Activated naive CD4-positive, alpha-beta T cell treated with anti-CD3 and anti-CD28 coated beads, Interleukin-2, amount 50 U/mL, for 24 hours (primary cell): Measurements from ENCODE around the gene USP48.

Source experiments
- H3K27ac Mint-ChIP-seq: one replicate; pipeline ENCODE4 v1.8.0; 2021; ENCODE audit warnings: mild to moderate bottlenecking, mixed read lengths
- H3K27me3 Mint-ChIP-seq: one replicate; pipeline ENCODE4 v1.8.0; 2021; ENCODE audit warnings: mixed read lengths
- H3K36me3 Mint-ChIP-seq: one replicate; pipeline ENCODE4 v1.8.0; 2021; ENCODE audit warnings: mixed read lengths
- H3K4me1 Mint-ChIP-seq: one replicate; pipeline ENCODE4 v1.8.0; 2021; ENCODE audit warnings: mixed read lengths
- H3K4me3 Mint-ChIP-seq: one replicate; pipeline ENCODE4 v1.8.0; 2021; ENCODE audit warnings: mild to moderate bottlenecking, mixed read lengths
- H3K9me3 Mint-ChIP-seq: one replicate; pipeline ENCODE4 v1.8.0; 2021; ENCODE audit warnings: mixed read lengths

The USP48 gene

DNA sequence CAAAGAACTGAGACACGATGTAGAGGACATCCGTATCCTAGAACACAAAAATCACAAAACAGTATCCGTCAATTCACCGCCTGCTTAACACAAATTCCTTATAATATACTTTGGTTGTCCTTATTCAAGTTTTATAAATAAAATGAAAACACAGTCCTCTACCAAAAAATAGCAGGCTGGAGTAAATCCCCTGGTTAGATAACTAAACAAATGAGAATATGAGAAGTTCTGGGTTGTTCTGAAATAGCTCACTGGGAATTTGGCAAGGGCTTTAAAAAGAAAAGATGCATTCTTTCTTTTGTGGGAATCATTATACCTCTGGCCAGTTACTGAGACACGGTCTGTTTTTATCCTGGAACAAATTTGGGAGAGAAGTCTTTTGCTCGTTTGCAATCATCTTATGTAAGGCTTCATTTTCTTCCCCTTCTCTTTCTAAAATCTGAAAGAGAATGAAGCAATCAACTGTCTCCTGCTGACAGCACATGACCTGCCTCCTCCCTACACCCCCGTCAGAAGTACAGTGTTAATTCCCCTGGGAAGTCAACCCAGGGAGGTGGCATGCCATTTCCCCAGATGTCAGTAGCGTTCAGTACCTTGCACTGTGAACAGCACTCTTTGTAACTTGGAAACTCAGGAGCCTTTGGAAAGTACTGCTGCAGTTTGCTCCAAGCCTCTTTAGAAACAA, 76.7 kb downstream of the USP48 start:
- Mint-ChIP-seq H3K27ac (no peak overlapping the region), H3K36me3 (peaks cover 24% of the 10 kb centered on the region), H3K4me1 (peaks cover 4% of the 10 kb centered on the region)

GRCh38 chr1:21705303-21705980, 77.5 kb downstream of the USP48 start:
- peaks cover 24% of the 10 kb centered on the region for H3K36me3 Mint-ChIP-seq
- no peak overlapping the region for H3K27ac Mint-ChIP-seq
- peaks cover 4% of the 10 kb centered on the region for H3K4me1 Mint-ChIP-seq
- no peak overlapping the region for H3K4me3 Mint-ChIP-seq
- no peaks in the 10 kb centered on the region for H3K27me3 Mint-ChIP-seq
- H3K9me3 Mint-ChIP-seq, result no peaks in the 10 kb centered on the region

More for the DNA sequence above, 76.7 kb downstream of the USP48 start:
- no peaks in the 10 kb centered on the region for H3K9me3 Mint-ChIP-seq
- H3K27me3 Mint-ChIP-seq, result no peaks in the 10 kb centered on the region
- H3K4me3 Mint-ChIP-seq, result no peak overlapping the region

DNA sequence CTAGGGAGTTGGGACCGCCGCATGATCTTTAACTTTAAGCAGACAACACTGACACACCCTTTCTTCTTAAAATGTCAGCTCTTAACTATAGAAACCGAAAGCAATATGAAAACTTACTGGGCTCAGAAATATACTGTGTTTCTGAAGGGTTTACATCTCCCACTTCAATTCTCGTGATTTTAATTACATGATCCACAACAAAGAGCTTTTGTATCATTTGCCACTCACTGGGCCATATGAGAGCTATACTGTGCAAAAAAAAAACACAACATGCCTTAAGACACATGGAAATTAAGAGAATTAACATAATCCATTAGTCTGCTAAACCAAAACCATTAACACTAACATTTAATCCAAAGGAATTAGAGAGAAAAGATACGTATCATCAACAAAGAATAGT, 78.8 kb downstream of the USP48 start:
- Mint-ChIP-seq H3K4me3 (no peak overlapping the region), H3K27ac (no peak overlapping the region), H3K36me3 (peaks cover 29% of the 10 kb centered on the region), H3K9me3 (no peaks in the 10 kb centered on the region), H3K27me3 (no peaks in the 10 kb centered on the region), H3K4me1 (peaks cover 4% of the 10 kb centered on the region)

- Mint-ChIP-seq H3K27me3 (no peaks in the 10 kb centered on the region), H3K36me3 (peaks cover 29% of the 10 kb centered on the region), H3K9me3 (no peaks in the 10 kb centered on the region), H3K27ac (no peak overlapping the region), H3K4me3 (no peak overlapping the region), H3K4me1 (peaks cover 4% of the 10 kb centered on the region)
Measured at GRCh38 chr1:21703318-21703963, 79.5 kb downstream of the USP48 start.

- no peak overlapping the region for H3K4me3 Mint-ChIP-seq
- H3K36me3 Mint-ChIP-seq, result peaks cover 32% of the 10 kb centered on the region
Measured at GRCh38 chr1:21702780-21703179, 80.2 kb downstream of the USP48 start.

DNA sequence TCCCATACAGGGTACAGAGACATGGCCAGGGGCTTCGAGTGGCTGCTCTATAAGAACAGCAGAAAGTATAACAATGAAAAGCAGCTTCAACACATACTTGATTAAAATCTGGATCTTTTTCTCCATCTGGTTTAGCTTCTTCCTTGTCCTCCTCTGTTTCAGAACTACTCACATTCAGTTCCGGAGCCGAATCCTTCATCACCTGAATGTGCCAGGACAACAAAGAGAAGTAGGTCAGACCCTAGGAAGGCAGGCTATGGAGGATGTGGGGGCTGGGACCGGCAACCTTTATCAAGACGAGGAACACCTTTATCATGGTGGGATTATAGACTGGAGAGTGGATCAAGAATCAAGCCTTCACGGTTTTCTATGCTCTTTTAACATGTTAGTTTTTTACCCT, 81.5 kb downstream of the USP48 start:
- Mint-ChIP-seq H3K27me3 (no peaks in the 10 kb centered on the region), H3K4me1 (peaks cover 4% of the 10 kb centered on the region), H3K4me3 (no peak overlapping the region), H3K36me3 (peaks cover 27% of the 10 kb centered on the region), H3K27ac (no peak overlapping the region), H3K9me3 (no peaks in the 10 kb centered on the region)

More at GRCh38 chr1:21702780-21703179, 80.2 kb downstream of the USP48 start:
- Mint-ChIP-seq H3K4me1 (peaks cover 4% of the 10 kb centered on the region), H3K9me3 (no peaks in the 10 kb centered on the region), H3K27me3 (no peaks in the 10 kb centered on the region), H3K27ac (no peak overlapping the region)

GRCh38 chr1:21700094-21700493, 82.9 kb downstream of the USP48 start:
- Mint-ChIP-seq H3K4me1 (peaks cover 4% of the 10 kb centered on the region), H3K27ac (peak overlapping the region; percentile 46), H3K27me3 (no peaks in the 10 kb centered on the region), H3K36me3 (peaks cover 21% of the 10 kb centered on the region), H3K4me3 (no peak overlapping the region), H3K9me3 (no peaks in the 10 kb centered on the region)

DNA sequence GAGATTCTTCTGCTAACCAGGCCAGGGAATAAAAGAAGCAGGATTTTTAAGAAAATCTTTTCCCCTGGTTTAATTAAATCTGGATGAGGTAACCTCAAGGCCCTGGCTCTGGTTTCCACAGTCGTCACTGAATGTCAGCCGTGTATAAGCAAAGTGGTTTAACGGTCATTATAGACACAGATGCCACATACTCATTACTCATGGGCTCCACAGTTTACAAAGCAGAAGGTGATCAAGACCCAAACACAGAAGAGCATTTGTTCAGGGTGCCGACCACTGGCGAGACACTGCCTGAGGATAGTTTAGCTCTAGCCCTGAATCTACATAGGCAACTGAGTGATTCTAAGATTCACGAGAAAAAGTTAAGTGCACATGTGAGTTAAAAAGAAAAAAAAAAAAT, 86.0 kb downstream of the USP48 start:
- Mint-ChIP-seq H3K36me3 (peaks cover 17% of the 10 kb centered on the region), H3K9me3 (no peaks in the 10 kb centered on the region), H3K27me3 (no peaks in the 10 kb centered on the region), H3K27ac (no peak overlapping the region), H3K4me1 (no peaks in the 10 kb centered on the region), H3K4me3 (no peak overlapping the region)

DNA sequence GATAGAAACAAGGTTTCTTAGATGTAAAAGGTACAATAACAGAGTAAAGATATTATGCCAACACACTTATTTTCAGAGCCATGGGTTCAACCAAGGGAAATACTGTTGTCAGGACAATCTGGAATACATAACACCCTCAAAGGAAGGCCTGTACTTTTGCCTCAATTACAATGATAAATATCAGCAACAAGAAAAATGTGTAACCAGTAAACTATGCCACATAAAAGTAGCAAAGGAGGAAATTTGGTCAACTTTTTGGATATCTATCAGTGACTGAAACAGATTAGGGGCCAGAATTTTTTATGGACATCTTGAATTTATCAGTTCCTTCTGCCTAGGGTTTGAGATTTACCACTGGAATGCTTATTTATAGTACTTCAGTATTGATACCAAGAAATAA, 89.2 kb downstream of the USP48 start:
- H3K36me3 Mint-ChIP-seq, result peaks cover 14% of the 10 kb centered on the region
- no peaks in the 10 kb centered on the region for H3K9me3 Mint-ChIP-seq
- H3K4me3 Mint-ChIP-seq, result no peak overlapping the region
- H3K27me3 Mint-ChIP-seq, result no peaks in the 10 kb centered on the region
- no peaks in the 10 kb centered on the region for H3K4me1 Mint-ChIP-seq
- no peak overlapping the region for H3K27ac Mint-ChIP-seq

DNA sequence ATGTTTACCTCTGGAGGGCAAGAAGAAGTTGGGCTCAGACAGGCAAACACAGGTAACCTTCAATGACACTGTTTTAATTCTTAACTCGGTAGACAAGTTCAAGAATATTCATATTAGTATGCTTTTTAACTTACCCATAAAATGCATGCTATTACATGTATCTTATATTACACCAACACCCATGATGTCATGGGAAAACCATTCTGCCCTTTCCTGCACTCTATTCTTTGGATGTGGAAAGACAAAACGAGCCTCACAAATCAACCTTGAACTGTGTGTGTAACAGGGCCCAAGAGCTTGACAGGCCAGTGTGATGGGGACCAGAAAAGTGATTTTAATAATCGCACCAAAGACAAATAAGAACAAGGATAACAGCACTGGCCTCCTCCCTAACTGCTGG, 91.2 kb downstream of the USP48 start:
- H3K4me1 Mint-ChIP-seq, result no peaks in the 10 kb centered on the region
- H3K36me3 Mint-ChIP-seq, result peaks cover 21% of the 10 kb centered on the region
- H3K9me3 Mint-ChIP-seq, result no peaks in the 10 kb centered on the region
- no peak overlapping the region for H3K27ac Mint-ChIP-seq
- H3K4me3 Mint-ChIP-seq, result no peak overlapping the region
- H3K27me3 Mint-ChIP-seq, result no peaks in the 10 kb centered on the region

DNA sequence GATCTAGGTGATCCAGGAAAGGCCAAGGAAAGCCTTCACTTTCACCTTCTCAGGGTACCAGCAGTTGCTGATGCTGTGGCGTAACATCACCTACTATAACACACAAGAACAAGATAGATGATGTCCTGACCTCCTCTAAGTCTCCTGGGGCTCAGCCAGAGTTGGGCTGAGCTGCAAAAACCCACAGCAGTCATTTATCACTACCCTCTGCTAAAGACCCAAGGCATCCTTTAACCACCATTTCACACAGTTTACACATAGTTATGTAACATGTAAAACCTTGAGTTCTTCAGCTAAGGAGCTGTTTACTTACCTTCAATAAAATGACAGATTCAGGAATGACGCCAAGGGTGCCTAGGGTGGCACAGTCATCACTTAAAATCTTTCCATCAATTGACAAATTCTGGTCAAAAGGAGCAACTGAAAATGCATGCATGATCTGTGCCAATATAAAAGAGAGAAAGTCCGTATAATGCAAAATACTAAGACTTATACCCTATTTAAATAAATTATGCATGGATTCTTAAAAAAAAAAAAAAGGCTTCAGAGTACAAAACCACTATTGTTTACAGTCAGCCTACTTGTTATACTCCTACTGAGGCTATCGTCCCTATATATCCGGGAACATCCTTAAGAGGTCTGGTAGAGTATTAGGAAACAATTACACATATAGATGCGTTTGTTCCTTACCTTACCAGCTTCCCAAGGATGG, 93.1 kb downstream of the USP48 start:
- Mint-ChIP-seq H3K9me3 (no peaks in the 10 kb centered on the region), H3K4me3 (no peak overlapping the region), H3K4me1 (no peaks in the 10 kb centered on the region), H3K27ac (no peak overlapping the region), H3K27me3 (no peaks in the 10 kb centered on the region), H3K36me3 (peaks cover 30% of the 10 kb centered on the region)

DNA sequence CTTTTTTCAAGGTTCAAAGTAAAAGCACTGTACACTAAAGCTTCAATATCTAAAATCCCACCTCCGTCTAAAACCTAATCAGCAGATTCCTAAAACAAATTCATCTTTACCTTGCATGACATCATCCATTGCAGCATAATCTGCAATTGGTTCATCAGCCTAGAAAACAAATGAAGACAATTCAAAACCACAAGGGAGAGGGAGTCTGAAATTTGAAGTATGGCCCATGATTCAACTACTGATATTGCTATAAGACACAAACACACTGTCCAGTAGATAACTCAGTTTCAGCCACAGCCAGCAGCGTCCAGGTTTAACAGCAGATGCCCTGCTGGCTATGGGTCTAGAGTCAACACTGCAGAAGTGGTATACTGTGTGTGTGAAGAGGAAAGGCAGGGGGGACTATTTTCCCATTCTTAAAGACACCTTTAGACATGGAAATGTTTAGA, 95.8 kb downstream of the USP48 start:
- H3K27ac Mint-ChIP-seq, result no peak overlapping the region
- H3K9me3 Mint-ChIP-seq, result no peaks in the 10 kb centered on the region
- H3K4me1 Mint-ChIP-seq, result no peaks in the 10 kb centered on the region
- peaks cover 32% of the 10 kb centered on the region for H3K36me3 Mint-ChIP-seq
- H3K27me3 Mint-ChIP-seq, result no peaks in the 10 kb centered on the region
- no peak overlapping the region for H3K4me3 Mint-ChIP-seq

GRCh38 chr1:21685946-21686678, 96.8 kb downstream of the USP48 start:
- Mint-ChIP-seq H3K27ac (no peak overlapping the region), H3K4me1 (no peaks in the 10 kb centered on the region)

GRCh38 chr1:21681426-21681825, 101.5 kb downstream of the USP48 start:
- no peaks in the 10 kb centered on the region for H3K27me3 Mint-ChIP-seq
- peaks cover 18% of the 10 kb centered on the region for H3K36me3 Mint-ChIP-seq
- no peak overlapping the region for H3K4me3 Mint-ChIP-seq
- H3K4me1 Mint-ChIP-seq, result no peaks in the 10 kb centered on the region
- no peak overlapping the region for H3K27ac Mint-ChIP-seq
- no peaks in the 10 kb centered on the region for H3K9me3 Mint-ChIP-seq

More at GRCh38 chr1:21685946-21686678, 96.8 kb downstream of the USP48 start:
- Mint-ChIP-seq H3K9me3 (no peaks in the 10 kb centered on the region), H3K36me3 (peaks cover 33% of the 10 kb centered on the region), H3K4me3 (no peak overlapping the region), H3K27me3 (no peaks in the 10 kb centered on the region)

GRCh38 chr1:21680918-21681317, 102.0 kb downstream of the USP48 start:
- Mint-ChIP-seq H3K4me1 (no peaks in the 10 kb centered on the region), H3K4me3 (no peak overlapping the region), H3K36me3 (peaks cover 14% of the 10 kb centered on the region), H3K27me3 (no peaks in the 10 kb centered on the region), H3K9me3 (no peaks in the 10 kb centered on the region), H3K27ac (no peak overlapping the region)
